K562 (cell line): ENCODE measurements around the gene WDR35. TPM values are rescaled to one million over a fixed set of nuclear protein-coding genes. Genes with fewer than 3 reads are reported as not detected.
A peak's percentile ranks its signal among the peaks of the same experiment; 100 is the strongest.

Experiments used
- ARID3B ChIP-seq: fragments of 250-450 bp; sonication (Bioruptor Pico); IDR thresholded peaks from 2 replicates; pipeline ENCODE4 v1.4.0; 2020; ENCODE audit warnings: borderline replicate concordance
- CCAR2 ChIP-seq: fragments of 200-400 bp; formaldehyde crosslinking; IDR thresholded peaks from 2 replicates; pipeline ENCODE4 v1.6.1; 2017; ENCODE audit warnings: mild to moderate bottlenecking, low read depth, low read length
- FOXK1 ChIP-seq: sonication (generic); formaldehyde crosslinking; IDR thresholded peaks from 2 replicates; pipeline ENCODE4 v1.8.0; 2022; ENCODE audit warnings: missing genetic modification reagents, mild to moderate bottlenecking, borderline replicate concordance
- GTF2A2 ChIP-seq: IDR thresholded peaks from 2 replicates; pipeline ENCODE4 v1.6.1; 2016; ENCODE audit warnings: mild to moderate bottlenecking, missing genetic modification characterization, missing compliant biosample characterization
- KLF1 ChIP-seq: fragments of 450-650 bp; IDR thresholded peaks from 2 replicates; pipeline ENCODE4 v1.6.1; 2016; ENCODE audit warnings: missing genetic modification characterization, missing compliant biosample characterization
- MGA ChIP-seq: fragments of 450-650 bp; IDR thresholded peaks from 2 replicates; pipeline ENCODE4 v1.6.1; 2016; ENCODE audit warnings: mild to moderate bottlenecking, moderate library complexity
- NCOA4 ChIP-seq: fragments of 450-650 bp; IDR thresholded peaks from 2 replicates; pipeline ENCODE4 v1.6.1; 2018; ENCODE audit warnings: mild to moderate bottlenecking; ENCODE audit not compliant: partially characterized antibody
- SUPT5H ChIP-seq: fragments of 450-650 bp; IDR thresholded peaks from 2 replicates; pipeline ENCODE4 v1.6.1; 2016
- ZNF436 ChIP-seq: fragments of 250-450, 450-650 bp; sonication (Bioruptor Pico); formaldehyde crosslinking; IDR thresholded peaks from 2 replicates; pipeline ENCODE4 v1.7.0; 2020; ENCODE audit warnings: mild to moderate bottlenecking
- polyA plus RNA-seq, 8 experiments: library from polyadenylated mRNA; depleted of rRNA in 4 of 8; stranded (reverse) in 5 of 8; unstranded in 3 of 8; fragments of >200 nt; fragmentation: Nextera tagmentation in 2 of 8; fragmentation: Illumina TruSeq in 1 of 8; extraction: Ambion mirVana in 2 of 8; extraction: Trizol in 1 of 8; gene quantifications; 2 replicates each; pipeline versions ENCODE4 v1.2.1 to v1.2.3, GENCODE V29; 2011 to 2014; ENCODE audit warnings: inconsistent platforms in 1 of 8, missing spikeins in 1 of 8
- total RNA-seq, 7 experiments: library from RNA; depleted of rRNA in 6 of 7; stranded (reverse); fragments of >200 nt in 6 of 7; fragmentation: Illumina TruSeq in 2 of 7; extraction: Trizol in 2 of 7; gene quantifications; 2 replicates each; pipeline versions ENCODE4 v1.2.1 to v1.2.3, GENCODE V29; 2011 to 2021; ENCODE audit warnings: low replicate concordance in 1 of 7
- TF ChIP-seq, protein P1 (sequence below): fragments of 250-450 bp; sonication (Bioruptor Pico); IDR thresholded peaks from 2 replicates; pipeline ENCODE4 v1.5.0; 2021; ENCODE audit warnings: mild to moderate bottlenecking, moderate library complexity

Gene WDR35
- total and polyA plus RNA-seq, 9 of the 15 experiments (the other 6 are each of a cell fraction or from before 2014, with no cell fraction given): 3.3 to 13.1 (median 8.0) TPM

DNA sequence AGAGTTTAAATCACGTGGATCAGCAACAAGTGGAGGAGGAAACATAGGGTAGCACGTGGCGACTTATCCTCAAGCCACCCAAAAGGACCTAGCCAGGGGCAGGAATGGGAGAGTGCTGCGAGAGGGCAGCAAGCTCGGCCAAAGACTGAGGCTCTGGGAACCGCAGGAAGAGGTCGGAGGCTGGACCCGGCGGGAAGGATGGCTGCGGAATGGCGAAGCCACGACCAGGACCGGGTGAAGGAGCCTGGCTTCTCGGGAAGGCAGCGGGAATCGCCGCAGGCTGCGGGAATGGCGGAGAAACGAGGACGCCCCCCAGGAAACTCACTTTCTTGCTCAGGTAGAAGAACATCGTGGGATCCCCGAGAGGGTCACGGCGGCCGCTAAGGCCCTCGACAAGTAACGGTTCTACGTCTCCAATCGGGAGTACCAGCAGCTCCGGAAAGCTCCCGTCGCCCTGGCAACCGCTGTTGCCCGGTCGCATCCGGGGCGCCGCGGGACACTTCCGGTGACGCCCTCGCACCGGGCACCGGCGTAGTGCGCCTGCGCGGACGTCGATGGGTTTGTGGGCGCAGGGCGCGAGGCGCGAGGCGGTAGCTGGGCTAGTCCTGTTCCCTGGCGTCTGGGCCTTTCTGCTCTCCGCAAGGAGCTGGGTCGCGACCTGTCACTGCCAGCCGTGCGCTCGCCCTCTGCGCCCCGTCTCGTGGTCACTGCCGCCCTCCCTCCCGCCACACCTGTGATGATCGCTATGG is at the start of gene WDR35 (continued):
- TF ChIP-seq MGA: peak; percentile 78
- TF ChIP-seq, protein P1, sequence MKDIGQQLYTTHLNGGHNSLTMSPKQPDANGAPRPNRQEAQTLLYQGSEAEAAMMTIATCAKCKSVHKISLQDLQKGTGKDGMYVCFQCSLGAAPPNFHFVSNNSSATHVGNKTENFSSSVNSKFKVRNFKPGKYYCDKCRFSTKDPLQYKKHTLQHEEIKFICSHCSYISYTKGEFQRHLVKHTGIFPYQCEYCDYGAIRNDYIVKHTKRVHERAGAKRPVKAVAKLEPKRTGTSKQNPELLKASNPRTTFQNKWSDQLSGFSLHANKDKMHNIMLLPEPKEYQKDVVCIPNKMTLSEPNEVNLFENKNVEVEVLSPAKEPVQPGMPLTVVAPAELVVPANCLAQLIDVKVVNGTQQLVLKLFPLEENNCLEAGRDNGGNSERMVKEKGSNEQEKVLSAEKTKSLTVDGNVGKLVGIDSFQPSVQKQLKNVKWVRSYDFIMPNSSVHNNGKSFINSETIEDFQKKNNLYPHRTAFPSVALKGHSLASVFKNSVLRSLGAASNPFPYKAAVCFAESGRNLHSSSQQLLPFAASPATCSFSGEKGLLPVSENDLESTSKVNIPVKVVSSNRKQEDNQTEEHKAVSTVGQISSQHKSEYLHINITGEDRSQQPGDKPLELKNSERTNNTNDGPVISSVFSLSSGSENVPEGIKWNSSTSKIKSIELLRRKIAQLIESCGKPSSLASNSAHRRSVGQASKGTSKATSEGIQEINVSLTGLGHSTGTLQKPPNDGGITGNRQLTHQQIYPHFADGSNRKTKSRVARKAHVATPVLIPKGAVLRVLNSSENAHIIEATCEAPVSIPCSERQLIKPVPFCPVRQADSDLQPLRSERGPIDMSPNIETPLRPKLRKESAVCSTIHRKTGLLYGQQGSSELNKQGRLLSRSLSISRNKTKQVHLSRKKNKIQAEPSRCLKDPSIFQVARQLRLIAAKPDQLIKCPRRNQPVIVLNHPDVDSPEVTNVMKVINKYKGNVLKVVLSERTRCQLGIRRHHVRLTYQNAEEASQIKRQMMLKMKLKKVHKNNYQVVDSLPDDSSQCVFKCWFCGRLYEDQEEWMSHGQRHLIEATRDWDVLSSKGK (CRISPR knock-in tag): no peak
- TF ChIP-seq KLF1 (tag): peak; percentile 56; the same call in 1 of the 2 replicates
- TF ChIP-seq ZNF436 (CRISPR knock-in tag): no peak
- TF ChIP-seq GTF2A2 (tag): no peak
- no peak for TF ChIP-seq NCOA4
- TF ChIP-seq ARID3B (CRISPR knock-in tag): no peak
- TF ChIP-seq FOXK1 (CRISPR knock-in tag): no peak; the same call in 1 of the 2 replicates
- TF ChIP-seq SUPT5H: 0 out of 2 replicates have a peak, but pooled peaks have one; percentile 16
- no peak for TF ChIP-seq CCAR2
